ENCODE measurements around the gene RIMBP2. TPM values are rescaled to one million over a fixed set of nuclear protein-coding genes. Genes with fewer than 3 reads are reported as not detected.

The RIMBP2 gene
- total and polyA plus RNA-seq, 9 of the 15 experiments (the other 6 are each of a cell fraction or from before 2014, with no cell fraction given), result not detected

GRCh38 chr12:130486146-130486435 is 230.0 kb downstream of the RIMBP2 start:
- intact Hi-C loops (cut with micrococcal nuclease) (no loop called here), in situ Hi-C loops (cut with MboI) (no loop called here)
- TF ChIP-seq FOXK1 (CRISPR knock-in tag; IDR thresholded peaks at IDR 0.05; ENCODE audit: borderline replicate concordance) (no peak), ZNF140 (CRISPR knock-in tag; IDR thresholded peaks at IDR 0.05) (no peak), MTA2 (IDR thresholded peaks at IDR 0.05; ENCODE audit: low read depth) (no peak), ARID1B (IDR thresholded peaks at IDR 0.05) (no peak), FOXM1 (IDR thresholded peaks at IDR 0.05; ENCODE audit: low read depth) (no peak), FOXM1 (CRISPR knock-in tag; IDR thresholded peaks at IDR 0.05; ENCODE audit: low read depth) (no peak)
- H3K9me3 ChIP-seq (replicated peaks; ENCODE audit: control insufficient read depth, insufficient read depth, low read depth, low read length), result no peaks in the 10 kb centered on the region
- FAIRE-seq, result no peak
- H3K9ac ChIP-seq (ENCODE audit: insufficient read depth in 1 of 2, low read depth in 2 of 2, low read length in 2 of 2), result no peak overlapping the region
- BruUV-seq (replicated peaks), result no TSS peak
- no peak for ATAC-seq
- 0% methylated on average over 6 of the region's 10 CpGs for WGBS (ENCODE audit: insufficient coverage, low coverage, missing lambda C conversion rate)
- H3K9me1 ChIP-seq (ENCODE audit: control insufficient read depth, insufficient read depth, low read length), result no peaks in the 10 kb centered on the region
- peaks cover 3 to 48% of the 10 kb centered on the region in 2 experiments; a peak in 4 of 5 replicates for H3K27me3 ChIP-seq (ENCODE audit: control insufficient read depth in 2 of 2, insufficient read depth in 2 of 2, low read length in 2 of 2)
- H2AFZ ChIP-seq (ENCODE audit: low read depth, low read length), result no peak overlapping the region
- no peak for DNase-seq (ENCODE audit: extremely low read depth in 1 of 4, low spot score in 3 of 4)
- H3K4me3 ChIP-seq, result no peak overlapping the region
- no peak overlapping the region for H3K4me2 ChIP-seq (ENCODE audit: insufficient read depth, low read length)
- ChIA-PET CTCF (ENCODE audit: low intra/inter-chr PET ratio) (no interaction called here), POLR2A (interaction anchor here (0.6 kb wide), 1 partner anchor 181 kb away, joined by 3 read pairs; no protein-coding TSS in a partner anchor)
- no peaks in the 10 kb centered on the region for H4K20me1 ChIP-seq (replicated peaks; ENCODE audit: control insufficient read depth, insufficient read depth, low read length)
- no peaks in the 10 kb centered on the region for H3K36me3 ChIP-seq (ENCODE audit: control insufficient read depth, insufficient read depth, low read length)
- H3K4me1 ChIP-seq (replicated peaks in 1 of 2; ENCODE audit: control insufficient read depth in 2 of 2, insufficient read depth in 2 of 2, low read length in 2 of 2), result no peaks in the 10 kb centered on the region
- H3K27ac ChIP-seq (ENCODE audit: extremely low read depth, low read depth, low read length), result no peak overlapping the region
- no peaks in the 10 kb centered on the region for H3K79me2 ChIP-seq (ENCODE audit: control insufficient read depth, insufficient read depth, low read length)

DNA sequence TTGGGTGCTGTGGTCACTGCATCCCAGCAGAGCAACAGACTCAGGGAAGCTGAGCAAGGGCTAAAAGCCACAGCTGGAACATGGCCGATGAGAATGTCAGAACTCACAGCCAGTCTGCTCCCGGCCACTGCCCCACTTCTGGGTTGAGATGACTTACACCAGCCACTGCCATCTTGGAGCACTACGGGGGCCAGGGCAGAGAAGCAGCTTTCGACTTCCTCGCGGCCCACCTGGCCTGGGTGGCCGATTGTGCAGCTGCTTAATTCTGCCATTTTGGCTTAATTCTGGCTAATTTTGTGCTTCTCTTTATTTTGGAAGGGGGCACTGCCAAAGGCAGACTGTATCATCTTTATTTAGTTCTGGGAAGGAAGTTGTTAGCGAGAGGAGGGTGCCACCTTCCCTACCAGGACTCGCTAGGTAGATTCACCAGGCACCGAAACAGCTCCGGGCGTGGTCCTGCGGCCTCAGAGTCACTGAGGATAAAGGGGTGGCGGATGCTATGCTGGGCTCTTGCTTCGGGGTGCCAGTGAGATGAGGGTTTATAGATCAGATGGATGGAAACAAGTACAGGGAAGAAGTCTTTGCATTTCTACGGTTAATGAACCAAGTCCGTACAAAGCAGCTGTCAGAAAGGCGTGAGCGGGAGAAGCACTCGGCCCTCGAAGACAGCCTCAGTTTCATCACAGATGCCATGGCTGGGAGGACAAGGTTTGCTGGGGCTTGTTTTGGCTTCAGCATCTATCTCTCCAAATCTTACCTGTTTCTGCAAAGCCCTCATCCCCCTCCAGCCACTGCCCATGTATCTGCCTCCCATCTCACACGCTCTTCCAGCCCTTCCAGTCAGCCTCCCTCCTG is 230.6 kb downstream of the RIMBP2 start:
- ATAC-seq, result no peak
- BruUV-seq (replicated peaks), result no TSS peak
- no peaks in the 10 kb centered on the region for H3K9me1 ChIP-seq (ENCODE audit: control insufficient read depth, insufficient read depth, low read length)
- no peaks in the 10 kb centered on the region for H3K36me3 ChIP-seq (ENCODE audit: control insufficient read depth, insufficient read depth, low read length)
- in situ Hi-C loops (cut with MboI), result no loop called here
- CTCF ChIA-PET (ENCODE audit: low intra/inter-chr PET ratio), result no interaction called here
- H3K4me2 ChIP-seq (ENCODE audit: insufficient read depth, low read length), result no peak overlapping the region
- no peak for TF ChIP-seq ZNF197 (CRISPR knock-in tag; IDR thresholded peaks at IDR 0.05; ENCODE audit: low read depth)
- no peak for TF ChIP-seq ZNF354B (CRISPR knock-in tag; IDR thresholded peaks at IDR 0.05)
- H4K20me1 ChIP-seq (replicated peaks; ENCODE audit: control insufficient read depth, insufficient read depth, low read length), result no peaks in the 10 kb centered on the region
- 3% methylated on average over 22 of the region's 22 CpGs for WGBS (ENCODE audit: insufficient coverage, low coverage, missing lambda C conversion rate)
- H3K9ac ChIP-seq (ENCODE audit: insufficient read depth in 1 of 2, low read depth in 2 of 2, low read length in 2 of 2), result no peak overlapping the region; a peak in 1 of 4 replicates
- H3K27ac ChIP-seq (ENCODE audit: extremely low read depth, low read depth, low read length), result no peak overlapping the region
- no peaks in the 10 kb centered on the region for H3K79me2 ChIP-seq (ENCODE audit: control insufficient read depth, insufficient read depth, low read length)
- DNase-seq (ENCODE audit: extremely low read depth in 1 of 4, low spot score in 3 of 4), result no peak
- H3K27me3 ChIP-seq (ENCODE audit: control insufficient read depth in 2 of 2, insufficient read depth in 2 of 2, low read length in 2 of 2), result peaks cover 3 to 42% of the 10 kb centered on the region in 2 experiments; a peak in 4 of 5 replicates
- intact Hi-C loops (cut with micrococcal nuclease), result no loop called here
- no peaks in the 10 kb centered on the region for H3K9me3 ChIP-seq (replicated peaks; ENCODE audit: control insufficient read depth, insufficient read depth, low read depth, low read length)
- FAIRE-seq, result no peak
- no peak overlapping the region for H3K4me3 ChIP-seq
- H2AFZ ChIP-seq (ENCODE audit: low read depth, low read length), result no peak overlapping the region
- POLR2A ChIA-PET, result no interaction called here
- no peaks in the 10 kb centered on the region for H3K4me1 ChIP-seq (replicated peaks in 1 of 2; ENCODE audit: control insufficient read depth in 2 of 2, insufficient read depth in 2 of 2, low read length in 2 of 2)

All from K562 (cell line).